DMS 273 (cell line): ENCODE measurements around the gene NIPA2.

Experiments used
- DNase-seq: peaks from one replicate; lab custom pipeline; 2025; ENCODE audit not compliant: unreplicated experiment; lab: John Stamatoyannopoulos, UW

Gene NIPA2

GRCh38 chr15:22895465-22896190 lies 57.2 kb downstream of the NIPA2 start:
- no peak for DNase-seq

GRCh38 chr15:22902046-22902445 lies 63.6 kb downstream of the NIPA2 start:
- DNase-seq = no peak

- DNase-seq = no peak
Measured at GRCh38 chr15:22902578-22902977, 64.1 kb downstream of the NIPA2 start.

- DNase-seq = no peak
Measured at GRCh38 chr15:22902981-22903380, 64.5 kb downstream of the NIPA2 start.

- DNase-seq = no peak
Measured at GRCh38 chr15:22903427-22903826, 65.0 kb downstream of the NIPA2 start.

- peak; percentile 13 for DNase-seq
Measured at GRCh38 chr15:22903961-22904534, 65.6 kb downstream of the NIPA2 start.

GRCh38 chr15:22904736-22905135 lies 66.3 kb downstream of the NIPA2 start:
- DNase-seq = peak; percentile 78

GRCh38 chr15:22907161-22907950 lies 68.9 kb downstream of the NIPA2 start:
- DNase-seq = no peak

GRCh38 chr15:22908830-22909229 lies 70.4 kb downstream of the NIPA2 start:
- no peak for DNase-seq

- no peak for DNase-seq
Measured at GRCh38 chr15:22911306-22911705, 72.8 kb downstream of the NIPA2 start.

- DNase-seq = no peak
Measured at GRCh38 chr15:22912256-22912655, 73.8 kb downstream of the NIPA2 start.

GRCh38 chr15:22913646-22914380 lies 75.3 kb downstream of the NIPA2 start:
- no peak for DNase-seq

GRCh38 chr15:22915866-22916515 lies 77.5 kb downstream of the NIPA2 start:
- no peak for DNase-seq

- no peak for DNase-seq
Measured at GRCh38 chr15:22916606-22917350, 78.3 kb downstream of the NIPA2 start.

- DNase-seq = no peak
Measured at GRCh38 chr15:22917556-22917955, 79.1 kb downstream of the NIPA2 start.
